Progenitor cell of endocrine pancreas (in vitro differentiated cells): ENCODE results near the gene STK11IP. TPM values are rescaled to one million over a fixed set of nuclear protein-coding genes. Genes with fewer than 3 reads are reported as not detected.

Experiments
- DNase-seq: peaks from one replicate; pipeline ENCODE4 v3.0.0; 2021; ENCODE audit warnings: low spot score; ENCODE audit not compliant: unreplicated experiment
- H3K27ac Mint-ChIP-seq: 2 replicates; pipeline ENCODE4 v1.8.0; 2021; ENCODE audit warnings: mild to moderate bottlenecking, moderate library complexity, mixed read lengths
- H3K27me3 Mint-ChIP-seq: 2 replicates; pipeline ENCODE4 v1.8.0; 2021; ENCODE audit warnings: mixed read lengths
- H3K36me3 Mint-ChIP-seq: 2 replicates; pipeline ENCODE4 v1.8.0; 2022; ENCODE audit warnings: mixed read lengths; ENCODE audit not compliant: insufficient read depth
- H3K4me1 Mint-ChIP-seq: 2 replicates; pipeline ENCODE4 v1.8.0; 2021; ENCODE audit warnings: low read depth, mixed read lengths
- H3K4me3 Mint-ChIP-seq: 2 replicates; pipeline ENCODE4 v1.8.0; 2021; ENCODE audit warnings: low read depth, mild to moderate bottlenecking, moderate library complexity, mixed read lengths
- H3K9me3 Mint-ChIP-seq: 2 replicates; pipeline ENCODE4 v1.8.0; 2021; ENCODE audit warnings: low read depth, mixed read lengths
- CTCF ChIP-seq: fragments of 200-600 bp; sonication (generic); IDR thresholded peaks from one replicate; pipeline ENCODE4 v1.5.0; 2021; ENCODE audit warnings: antibody characterized with exemption, mild to moderate bottlenecking; ENCODE audit not compliant: unreplicated experiment
- long read RNA-seq: library from polyadenylated mRNA; unstranded; transcript quantifications from one replicate; pipeline ENCODE4 v2.0.0, GENCODE V29; 2020
- total RNA-seq: library from RNA; stranded (reverse); gene quantifications from 2 replicates; pipeline ENCODE4 v1.2.1, GENCODE V29; 2021

STK11IP gene, protein sequence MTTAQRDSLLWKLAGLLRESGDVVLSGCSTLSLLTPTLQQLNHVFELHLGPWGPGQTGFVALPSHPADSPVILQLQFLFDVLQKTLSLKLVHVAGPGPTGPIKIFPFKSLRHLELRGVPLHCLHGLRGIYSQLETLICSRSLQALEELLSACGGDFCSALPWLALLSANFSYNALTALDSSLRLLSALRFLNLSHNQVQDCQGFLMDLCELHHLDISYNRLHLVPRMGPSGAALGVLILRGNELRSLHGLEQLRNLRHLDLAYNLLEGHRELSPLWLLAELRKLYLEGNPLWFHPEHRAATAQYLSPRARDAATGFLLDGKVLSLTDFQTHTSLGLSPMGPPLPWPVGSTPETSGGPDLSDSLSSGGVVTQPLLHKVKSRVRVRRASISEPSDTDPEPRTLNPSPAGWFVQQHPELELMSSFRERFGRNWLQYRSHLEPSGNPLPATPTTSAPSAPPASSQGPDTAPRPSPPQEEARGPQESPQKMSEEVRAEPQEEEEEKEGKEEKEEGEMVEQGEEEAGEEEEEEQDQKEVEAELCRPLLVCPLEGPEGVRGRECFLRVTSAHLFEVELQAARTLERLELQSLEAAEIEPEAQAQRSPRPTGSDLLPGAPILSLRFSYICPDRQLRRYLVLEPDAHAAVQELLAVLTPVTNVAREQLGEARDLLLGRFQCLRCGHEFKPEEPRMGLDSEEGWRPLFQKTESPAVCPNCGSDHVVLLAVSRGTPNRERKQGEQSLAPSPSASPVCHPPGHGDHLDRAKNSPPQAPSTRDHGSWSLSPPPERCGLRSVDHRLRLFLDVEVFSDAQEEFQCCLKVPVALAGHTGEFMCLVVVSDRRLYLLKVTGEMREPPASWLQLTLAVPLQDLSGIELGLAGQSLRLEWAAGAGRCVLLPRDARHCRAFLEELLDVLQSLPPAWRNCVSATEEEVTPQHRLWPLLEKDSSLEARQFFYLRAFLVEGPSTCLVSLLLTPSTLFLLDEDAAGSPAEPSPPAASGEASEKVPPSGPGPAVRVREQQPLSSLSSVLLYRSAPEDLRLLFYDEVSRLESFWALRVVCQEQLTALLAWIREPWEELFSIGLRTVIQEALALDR
- total RNA-seq: 39.7 and 41.4 TPM in 2 replicates
- long read RNA-seq, transcript STK11IP-204 (25 exons, 3,615 nt): major isoform, 7 of 20 reads
- long read RNA-seq, partial matches to known transcripts: 5 of 20 reads
- long read RNA-seq, other reads (novel, unspliced or antisense): 8 of 20 reads

DNA sequence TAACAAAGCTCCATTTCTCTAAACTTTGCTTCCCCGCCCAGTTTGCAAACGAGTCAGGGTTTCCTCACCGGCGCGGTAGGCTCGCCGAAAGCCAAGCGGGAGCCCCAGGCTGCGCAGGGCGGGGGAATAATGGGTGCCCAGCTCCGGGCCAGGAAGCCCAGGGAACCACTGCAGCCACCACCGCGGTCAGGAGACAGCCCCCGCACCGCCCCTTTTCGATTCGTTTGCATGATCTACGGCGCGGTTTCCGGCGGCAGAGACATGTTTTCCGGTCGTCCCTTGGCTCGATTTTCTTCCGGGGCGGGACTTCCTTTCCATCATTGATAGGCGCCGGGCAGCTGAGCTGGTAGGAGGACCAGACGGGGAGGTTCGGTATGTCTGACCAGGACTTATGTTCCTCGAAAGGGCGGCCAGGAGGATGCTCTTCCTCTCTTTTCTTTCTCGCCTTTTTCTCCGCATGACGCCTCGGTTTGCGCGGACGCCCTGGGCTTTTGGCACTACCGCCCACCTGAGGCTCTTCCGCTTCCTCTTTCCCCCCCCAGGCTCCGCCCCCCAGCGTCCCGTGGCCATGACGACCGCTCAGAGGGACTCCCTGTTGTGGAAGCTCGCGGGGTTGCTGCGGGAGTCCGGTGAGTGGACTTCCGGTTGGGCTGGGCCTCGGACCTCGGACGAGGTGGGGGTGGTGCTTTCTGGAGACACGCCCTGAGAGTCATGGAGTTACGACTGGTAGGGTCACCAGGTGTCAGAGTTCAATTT lies at the start of gene STK11IP:
TSS of gene STK11IP (plus strand) at position 306 of the 756 bp plus-strand sequence. CDS start at position 569, 263 bp downstream.
- Mint-ChIP-seq H3K9me3 (no peaks in the 10 kb centered on the region), H3K4me1 (peaks cover 15% of the 10 kb centered on the region), H3K27ac (peak within 1 kb of the TSS; percentile 100), H3K36me3 (peaks cover under 1% of the 10 kb centered on the region), H3K27me3 (no peaks in the 10 kb centered on the region), H3K4me3 (peak within 1 kb of the TSS; percentile 97)
- no peak for TF ChIP-seq CTCF
- peak; percentile 90 for DNase-seq

DNA sequence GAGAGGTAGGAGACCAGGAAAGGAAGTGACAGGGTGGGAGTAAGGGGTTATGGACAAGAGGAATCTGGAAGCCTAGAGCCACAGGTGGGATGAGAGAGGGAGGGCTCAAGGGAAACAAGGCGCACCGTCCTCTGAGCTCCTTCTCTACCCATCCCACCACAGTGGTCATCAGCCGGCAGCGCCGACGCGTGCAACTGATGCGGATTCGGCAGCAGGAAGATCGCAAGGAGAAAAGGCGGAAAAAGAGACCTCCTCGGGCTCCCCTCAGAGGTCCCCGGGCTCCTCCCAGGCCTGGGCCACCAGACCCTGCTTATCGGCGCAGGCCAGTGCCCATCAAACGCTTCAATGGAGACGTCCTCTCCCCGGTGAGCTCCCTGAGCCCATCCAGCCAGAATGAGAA lies 48.7 kb upstream of the STK11IP start:
- no peak overlapping the region for H3K27ac Mint-ChIP-seq
- peaks cover 12% of the 10 kb centered on the region for H3K4me1 Mint-ChIP-seq
- peaks cover 57% of the 10 kb centered on the region for H3K27me3 Mint-ChIP-seq
- H3K9me3 Mint-ChIP-seq: no peaks in the 10 kb centered on the region
- peaks cover 11% of the 10 kb centered on the region for H3K36me3 Mint-ChIP-seq
- H3K4me3 Mint-ChIP-seq: no peak overlapping the region
- TF ChIP-seq CTCF: no peak
- DNase-seq: no peak

- Mint-ChIP-seq H3K4me3 (no peak overlapping the region), H3K9me3 (no peaks in the 10 kb centered on the region), H3K36me3 (peaks cover 14% of the 10 kb centered on the region), H3K4me1 (peaks cover 6% of the 10 kb centered on the region), H3K27me3 (peaks cover 57% of the 10 kb centered on the region), H3K27ac (no peak overlapping the region)
- TF ChIP-seq CTCF: no peak
- DNase-seq: no peak
These were observed 48.0 kb upstream of the STK11IP start for GRCh38 chr2:219549619-219550018.

DNA sequence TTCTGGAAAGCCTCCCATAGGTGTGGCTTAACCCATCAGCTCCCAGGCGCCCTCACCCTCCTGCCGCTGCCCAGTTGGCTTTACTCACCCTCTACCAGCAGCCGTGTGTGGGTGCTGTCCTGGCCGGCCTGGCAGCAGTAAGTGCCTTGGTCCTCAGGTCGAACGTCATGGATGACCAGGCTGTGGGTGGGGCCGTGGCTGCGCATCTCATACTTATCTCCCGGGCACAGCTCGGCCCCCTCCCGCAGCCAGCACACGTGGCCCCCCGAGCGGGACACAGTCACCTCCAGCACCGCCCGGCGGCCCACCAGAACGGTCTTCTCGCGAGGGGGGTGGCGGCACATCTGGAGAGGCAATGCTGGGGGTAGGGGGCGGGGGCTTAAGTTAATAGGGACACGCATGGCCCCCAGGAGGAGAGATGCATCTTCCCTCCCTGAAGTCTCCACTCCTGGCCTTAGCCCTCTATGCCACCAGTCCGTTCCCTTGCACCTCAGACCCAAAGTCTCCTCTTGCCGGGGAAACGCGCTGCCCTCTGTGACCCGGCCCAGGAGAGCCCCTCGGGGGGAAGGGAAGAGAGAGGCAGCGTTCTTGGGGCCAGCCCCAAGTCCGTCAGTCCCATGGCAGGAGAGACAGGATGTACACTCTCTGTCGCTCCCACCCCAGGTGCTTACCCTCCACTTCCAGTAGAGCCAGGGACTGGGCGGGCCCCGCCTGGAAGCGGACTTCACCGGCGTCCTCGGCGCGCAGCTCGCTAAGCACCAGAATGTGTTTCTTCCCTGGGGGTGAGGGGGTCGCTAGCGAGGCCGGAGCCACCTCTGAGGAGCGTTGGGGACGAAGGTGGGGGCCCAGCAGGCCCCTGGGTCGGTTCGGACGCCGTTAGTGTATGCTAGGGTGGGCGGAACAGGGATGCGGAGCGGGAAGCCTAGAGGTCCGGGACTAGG lies 45.9 kb upstream of the STK11IP start:
- peaks cover 3% of the 10 kb centered on the region for H3K4me1 Mint-ChIP-seq
- TF ChIP-seq CTCF: no peak
- no peak overlapping the region for H3K27ac Mint-ChIP-seq
- no peaks in the 10 kb centered on the region for H3K9me3 Mint-ChIP-seq
- H3K4me3 Mint-ChIP-seq: peak overlapping the region; percentile 74
- DNase-seq: no peak
- H3K27me3 Mint-ChIP-seq: peaks cover 41% of the 10 kb centered on the region
- peaks cover 17% of the 10 kb centered on the region for H3K36me3 Mint-ChIP-seq
